Left ventricle myocardium inferior (tissue), 1 donor: Measurements from ENCODE around the gene ABLIM1. TPM values are rescaled to one million over a fixed set of nuclear protein-coding genes. Genes with fewer than 3 reads are reported as not detected.

ENCODE experiments used
- DNase-seq: peaks from one replicate; pipeline ENCODE4 v3.0.0-alpha.2; 2020
- H3K27ac ChIP-seq: fragments of 200-600 bp; replicated peaks from 2 replicates; pipeline ENCODE4 v1.8.0; 2021
- H3K27me3 ChIP-seq: fragments of 200-600 bp; 2 replicates; pipeline ENCODE4 v1.8.0; 2021; ENCODE audit warnings: low read depth
- H3K36me3 ChIP-seq: fragments of 200-600 bp; 2 replicates; pipeline ENCODE4 v1.8.0; 2021
- H3K4me1 ChIP-seq: fragments of 200-600 bp; 2 replicates; pipeline ENCODE4 v1.8.0; 2021
- H3K4me3 ChIP-seq: fragments of 200-600 bp; 2 replicates; pipeline ENCODE4 v1.8.0; 2021; ENCODE audit warnings: mild to moderate bottlenecking, moderate library complexity
- H3K9me3 ChIP-seq: fragments of 200-600 bp; replicated peaks from 2 replicates; pipeline ENCODE4 v1.8.0; 2021
- intact Hi-C: fragments of 100-400 bp; cut with micrococcal nuclease; formaldehyde crosslinking; loops from one replicate; pipeline ENCODE4 v1.11.0; 2022
- total RNA-seq: library from RNA; stranded (reverse); fragmentation: NEBNext Ultra II Directional; extraction: Animal tissue kit (Norgen Biotek cat#: 25700); gene quantifications from one replicate; pipeline ENCODE4 v1.2.1, GENCODE V29; 2021
- TF ChIP-seq, protein P1 (sequence below): fragments of 200-600 bp; IDR thresholded peaks from 2 replicates; pipeline ENCODE4 v1.8.0; 2021; ENCODE audit warnings: antibody characterized with exemption, mild to moderate bottlenecking, borderline replicate concordance
- donor health status: DM: no; HTN: yes; CAD: no; lungs with severe emphysema.

Gene ABLIM1
- total RNA-seq, 1 donor from 2014 or later: 674 TPM

- Histone ChIP-seq H3K4me3 (no peak overlapping the region), H3K4me1 (peaks cover 6% of the 10 kb centered on the region), H3K9me3 (no peaks in the 10 kb centered on the region), H3K36me3 (peaks cover 96% of the 10 kb centered on the region), H3K27me3 (no peaks in the 10 kb centered on the region), H3K27ac (no peak overlapping the region)
- TF ChIP-seq, protein P1, sequence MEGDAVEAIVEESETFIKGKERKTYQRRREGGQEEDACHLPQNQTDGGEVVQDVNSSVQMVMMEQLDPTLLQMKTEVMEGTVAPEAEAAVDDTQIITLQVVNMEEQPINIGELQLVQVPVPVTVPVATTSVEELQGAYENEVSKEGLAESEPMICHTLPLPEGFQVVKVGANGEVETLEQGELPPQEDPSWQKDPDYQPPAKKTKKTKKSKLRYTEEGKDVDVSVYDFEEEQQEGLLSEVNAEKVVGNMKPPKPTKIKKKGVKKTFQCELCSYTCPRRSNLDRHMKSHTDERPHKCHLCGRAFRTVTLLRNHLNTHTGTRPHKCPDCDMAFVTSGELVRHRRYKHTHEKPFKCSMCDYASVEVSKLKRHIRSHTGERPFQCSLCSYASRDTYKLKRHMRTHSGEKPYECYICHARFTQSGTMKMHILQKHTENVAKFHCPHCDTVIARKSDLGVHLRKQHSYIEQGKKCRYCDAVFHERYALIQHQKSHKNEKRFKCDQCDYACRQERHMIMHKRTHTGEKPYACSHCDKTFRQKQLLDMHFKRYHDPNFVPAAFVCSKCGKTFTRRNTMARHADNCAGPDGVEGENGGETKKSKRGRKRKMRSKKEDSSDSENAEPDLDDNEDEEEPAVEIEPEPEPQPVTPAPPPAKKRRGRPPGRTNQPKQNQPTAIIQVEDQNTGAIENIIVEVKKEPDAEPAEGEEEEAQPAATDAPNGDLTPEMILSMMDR: no peak
- DNase-seq: no peak
- intact Hi-C loops: no loop called here
Observed at GRCh38 chr10:114458216-114458920, 199.7 kb downstream of the ABLIM1 start.

GRCh38 chr10:114453576-114453975 is 204.5 kb downstream of the ABLIM1 start:
- Histone ChIP-seq H3K4me1 (peaks cover 24% of the 10 kb centered on the region), H3K9me3 (no peaks in the 10 kb centered on the region), H3K4me3 (no peak overlapping the region), H3K27me3 (no peaks in the 10 kb centered on the region), H3K36me3 (peaks cover 91% of the 10 kb centered on the region), H3K27ac (no peak overlapping the region)
- intact Hi-C loops: no loop called here
- TF ChIP-seq, protein P1: no peak
- DNase-seq: no peak

DNA sequence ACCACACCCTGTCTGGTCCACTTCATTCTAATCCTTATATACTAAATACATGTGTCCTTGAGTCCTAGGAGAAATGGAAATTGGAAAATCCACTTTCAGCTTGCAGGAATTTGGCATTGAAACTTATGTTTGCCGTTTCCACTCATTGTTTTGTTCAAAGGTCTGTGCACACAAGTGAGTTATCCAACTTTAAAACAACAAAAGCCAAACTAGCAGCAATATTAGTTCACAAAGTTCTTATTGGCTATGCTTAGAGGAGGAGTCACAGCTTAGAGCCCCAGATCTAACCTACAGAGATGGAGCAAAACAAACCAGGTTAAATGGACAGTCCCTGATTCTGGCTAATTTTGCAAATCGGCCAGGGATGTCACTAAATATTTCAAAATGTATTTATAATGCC is 209.2 kb downstream of the ABLIM1 start:
- Histone ChIP-seq H3K27me3 (no peaks in the 10 kb centered on the region), H3K4me3 (no peak overlapping the region), H3K4me1 (peaks cover 33% of the 10 kb centered on the region), H3K27ac (peak overlapping the region; percentile 45), H3K36me3 (peaks cover 94% of the 10 kb centered on the region), H3K9me3 (no peaks in the 10 kb centered on the region)
- no peak for DNase-seq
- intact Hi-C loops: no loop called here
- TF ChIP-seq, protein P1: no peak

DNA sequence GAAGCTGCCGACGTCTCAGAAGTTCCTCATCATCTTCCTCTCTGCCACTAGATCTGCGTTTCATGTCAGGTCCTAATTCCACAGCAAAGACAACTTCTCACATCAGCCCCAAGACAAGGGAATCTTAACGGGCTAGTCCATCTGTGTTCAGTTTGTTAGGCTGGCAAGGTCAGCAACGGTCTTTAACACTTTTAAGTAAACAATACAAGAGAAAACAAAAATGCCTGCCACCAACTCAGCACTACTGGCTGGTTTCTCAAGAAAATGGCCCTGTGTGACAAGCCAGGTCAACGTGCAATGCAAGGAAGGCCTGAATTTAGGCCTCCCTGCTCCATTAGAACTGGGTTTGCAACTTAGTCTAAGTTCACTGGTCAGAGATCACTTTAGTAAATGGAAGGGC is 212.7 kb downstream of the ABLIM1 start:
- peaks cover 96% of the 10 kb centered on the region for H3K36me3 ChIP-seq

DNA sequence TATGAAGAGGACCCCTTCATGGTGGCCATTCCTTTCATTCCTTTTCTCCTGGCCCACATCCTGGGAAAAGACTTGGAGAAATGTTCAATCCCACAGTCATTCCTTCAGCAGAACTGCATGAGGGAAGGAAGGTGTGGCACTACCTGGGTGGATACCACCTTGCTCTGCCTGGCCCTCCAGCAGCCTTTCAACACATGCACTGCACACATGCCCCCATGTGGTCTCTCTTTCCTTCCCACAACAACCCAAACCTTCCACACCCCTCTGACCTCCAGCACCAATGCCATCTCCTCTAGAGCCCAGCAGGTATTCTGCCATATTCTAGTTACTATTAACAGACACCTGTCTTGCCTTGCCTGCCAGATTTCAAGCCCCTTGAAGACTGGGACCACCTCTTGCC is 213.3 kb downstream of the ABLIM1 start:
- H3K9me3 ChIP-seq: no peaks in the 10 kb centered on the region
- H3K27ac ChIP-seq: no peak overlapping the region
- TF ChIP-seq, protein P1: no peak
- intact Hi-C loops: no loop called here
- no peaks in the 10 kb centered on the region for H3K27me3 ChIP-seq
- peaks cover 98% of the 10 kb centered on the region for H3K36me3 ChIP-seq
- peaks cover 27% of the 10 kb centered on the region for H3K4me1 ChIP-seq
- no peak overlapping the region for H3K4me3 ChIP-seq
- DNase-seq: no peak

More for the DNA sequence above, 212.7 kb downstream of the ABLIM1 start:
- Histone ChIP-seq H3K27me3 (no peaks in the 10 kb centered on the region), H3K9me3 (no peaks in the 10 kb centered on the region), H3K4me3 (no peak overlapping the region), H3K27ac (no peak overlapping the region), H3K4me1 (peaks cover 32% of the 10 kb centered on the region)
- intact Hi-C loops: no loop called here
- TF ChIP-seq, protein P1: no peak
- no peak for DNase-seq
